GM19351 (cell line): ENCODE results near the gene NAV2.

Experiments
- ATAC-seq: cut with Tn5 transposase; IDR thresholded peaks from one replicate; pipeline ENCODE4 v1.9.1; 2021; ENCODE audit warnings: mild to moderate bottlenecking, moderate library complexity; ENCODE audit not compliant: unreplicated experiment

The NAV2 gene

DNA sequence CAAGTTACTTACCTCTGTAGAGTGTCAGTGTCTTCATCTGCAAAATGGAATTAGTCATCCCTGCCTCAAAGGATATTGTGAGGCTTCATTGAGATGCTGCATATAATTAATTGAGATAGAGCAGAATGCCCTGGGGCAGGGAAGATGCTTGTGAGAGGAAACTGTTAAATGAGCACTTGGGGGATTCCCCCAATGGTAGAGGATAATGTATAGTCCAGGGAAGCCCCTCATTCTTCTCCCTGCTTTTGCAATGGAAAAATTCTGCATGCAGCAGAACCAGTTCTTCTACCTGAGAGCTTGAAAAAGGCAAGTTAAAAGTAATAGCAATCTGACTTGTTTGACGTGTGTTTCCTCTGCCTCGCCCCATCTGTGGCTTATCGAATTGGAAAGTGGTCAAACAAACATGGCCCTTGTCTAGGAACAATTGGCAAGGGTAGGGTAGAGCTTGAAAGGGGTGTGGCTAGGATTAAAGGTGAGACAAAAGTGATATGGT lies 90.9 kb downstream of the NAV2 start:
- ATAC-seq: no peak

DNA sequence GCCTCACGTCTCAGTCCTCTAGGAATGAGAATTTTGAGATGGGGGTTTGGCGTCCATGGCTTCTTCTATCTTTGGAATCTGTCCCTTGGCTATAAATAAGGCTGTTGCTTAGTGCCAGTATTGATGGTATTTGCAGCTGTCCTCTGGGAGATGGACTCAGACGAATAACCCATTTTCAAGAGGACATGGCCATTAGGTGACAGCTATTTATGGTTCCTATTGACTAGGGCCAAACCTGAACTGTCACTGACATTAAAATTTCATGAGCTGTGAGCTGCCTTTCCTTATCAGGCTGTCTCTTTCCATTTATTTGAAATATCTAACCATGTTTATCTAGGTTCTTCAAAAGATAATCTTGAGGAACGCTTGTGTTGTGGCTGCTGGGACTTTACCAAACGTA lies 92.7 kb downstream of the NAV2 start:
- no peak for ATAC-seq

GRCh38 chr11:19805827-19806226 lies 93.2 kb downstream of the NAV2 start:
- ATAC-seq: no peak

DNA sequence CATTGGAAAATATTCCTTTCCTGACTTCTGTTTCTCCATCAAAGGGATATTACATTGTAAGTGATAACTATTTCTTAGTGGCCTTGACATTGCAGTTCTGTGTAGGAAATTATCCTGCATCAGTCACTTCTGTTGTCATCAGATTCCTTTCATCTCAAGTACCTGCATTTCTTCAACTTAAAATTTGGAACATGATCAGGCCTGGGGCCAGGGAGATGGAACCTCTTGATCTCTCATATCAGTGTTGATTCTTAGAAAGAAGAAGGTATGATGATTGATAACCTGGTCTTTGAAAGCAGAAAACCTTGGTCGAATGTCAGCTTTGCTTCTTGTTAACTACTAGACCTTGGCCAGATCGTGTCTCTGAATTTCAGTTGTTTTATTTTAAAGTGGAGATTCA lies 93.6 kb downstream of the NAV2 start:
- ATAC-seq: no peak

DNA sequence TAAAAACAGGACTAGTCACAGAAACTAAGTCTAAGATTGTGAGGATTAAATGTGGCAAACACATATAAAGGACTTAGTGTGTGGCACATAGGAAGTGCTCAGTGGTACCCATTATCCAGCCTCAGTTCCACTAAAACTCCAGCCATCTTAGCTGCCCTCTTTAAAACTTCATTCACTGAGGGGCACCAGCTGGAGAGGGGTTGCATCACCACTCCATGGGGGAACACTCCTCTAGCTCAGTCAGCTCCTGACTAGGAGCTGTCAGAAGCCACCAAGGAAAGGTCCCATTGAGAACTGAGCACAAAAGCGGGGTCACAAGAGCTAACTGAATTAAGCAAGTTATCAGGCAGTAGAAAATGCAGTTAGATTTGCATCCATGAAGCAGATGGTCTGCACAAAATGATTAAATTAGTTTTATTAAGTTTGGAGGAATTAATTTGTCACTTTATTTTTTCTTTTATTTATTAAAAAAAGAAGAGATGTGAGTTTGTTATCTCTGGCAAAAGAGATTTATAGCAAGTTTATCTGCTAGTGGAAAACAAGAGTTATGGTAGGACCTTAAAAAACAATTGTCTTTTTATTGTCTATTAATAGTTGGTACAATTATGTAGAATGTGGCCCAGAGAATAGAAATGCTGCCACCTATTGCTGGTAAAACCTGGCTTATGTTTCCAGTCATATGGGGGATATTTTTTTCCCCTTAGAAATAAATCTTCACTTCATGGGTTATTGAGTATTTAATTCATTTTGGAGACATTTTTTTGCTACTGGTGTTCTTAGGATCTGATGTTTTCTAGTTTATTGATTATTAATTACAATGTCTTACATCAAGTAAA lies 95.7 kb downstream of the NAV2 start:
- ATAC-seq: no peak

- no peak for ATAC-seq
Measured at GRCh38 chr11:19810852-19811251, 98.2 kb downstream of the NAV2 start.

- no peak for ATAC-seq
Measured at GRCh38 chr11:19811380-19811779, 98.7 kb downstream of the NAV2 start.

- no peak for ATAC-seq
Measured at GRCh38 chr11:19812096-19812495, 99.5 kb downstream of the NAV2 start.

DNA sequence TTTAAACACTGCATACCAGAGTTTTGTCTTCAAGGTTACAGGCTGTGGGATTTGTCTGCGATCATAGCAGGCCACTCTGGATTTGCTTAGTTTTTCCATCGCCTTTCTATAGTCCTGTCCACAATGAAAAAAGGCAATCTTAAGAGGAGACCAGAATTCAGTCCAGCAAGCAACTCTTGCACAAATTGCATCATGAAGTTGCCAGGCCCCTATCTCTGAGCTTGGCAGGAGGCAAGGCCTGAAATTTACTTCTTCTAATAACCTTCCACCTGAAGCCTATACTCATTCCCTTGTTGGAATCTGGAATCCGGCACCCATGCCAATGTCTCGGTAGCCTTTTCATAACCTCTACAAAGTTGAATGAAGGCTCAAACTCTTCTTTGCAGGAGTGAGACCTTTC lies 100.1 kb downstream of the NAV2 start:
- no peak for ATAC-seq

- no peak for ATAC-seq
Measured at GRCh38 chr11:19813158-19813879, 100.7 kb downstream of the NAV2 start.

DNA sequence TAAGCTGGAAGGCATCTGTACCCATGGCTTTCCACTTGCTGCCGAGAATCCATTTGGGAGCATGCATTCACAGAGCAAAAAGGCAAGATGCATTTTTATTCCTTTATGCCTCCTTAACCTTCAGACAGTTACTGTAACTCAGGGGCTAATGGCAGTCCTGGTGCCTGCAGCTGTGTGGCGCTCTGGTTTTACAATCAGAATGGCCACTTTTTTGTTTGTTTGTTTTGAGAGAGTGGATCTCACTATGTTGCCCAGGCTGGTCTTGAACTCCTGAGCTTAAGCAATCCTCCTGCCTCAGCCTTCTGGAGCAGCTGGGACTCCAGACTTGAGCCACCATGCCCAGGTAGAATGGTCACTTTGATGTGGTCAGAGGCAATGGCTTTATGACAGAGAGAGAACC lies 101.8 kb downstream of the NAV2 start:
- no peak for ATAC-seq

DNA sequence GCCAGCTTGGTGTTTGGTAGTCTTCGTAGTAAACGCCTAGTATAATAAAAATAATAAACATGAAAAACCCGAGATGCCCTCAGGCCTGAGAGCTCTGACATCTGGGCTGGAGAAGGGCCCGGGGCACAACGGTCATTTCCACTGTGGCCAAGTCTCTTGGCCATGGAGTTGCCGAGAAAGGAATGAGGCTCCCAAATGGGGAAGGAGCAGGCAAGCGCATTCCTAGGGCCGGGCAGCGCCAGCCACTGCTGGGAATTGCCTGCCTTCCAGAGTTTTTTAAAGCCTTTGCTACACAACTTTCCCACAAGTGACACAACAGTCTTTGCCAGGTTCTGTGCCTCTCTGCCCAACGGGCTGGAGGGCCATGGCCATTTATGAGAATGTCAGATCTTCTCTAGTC lies 103.4 kb downstream of the NAV2 start:
- no peak for ATAC-seq

DNA sequence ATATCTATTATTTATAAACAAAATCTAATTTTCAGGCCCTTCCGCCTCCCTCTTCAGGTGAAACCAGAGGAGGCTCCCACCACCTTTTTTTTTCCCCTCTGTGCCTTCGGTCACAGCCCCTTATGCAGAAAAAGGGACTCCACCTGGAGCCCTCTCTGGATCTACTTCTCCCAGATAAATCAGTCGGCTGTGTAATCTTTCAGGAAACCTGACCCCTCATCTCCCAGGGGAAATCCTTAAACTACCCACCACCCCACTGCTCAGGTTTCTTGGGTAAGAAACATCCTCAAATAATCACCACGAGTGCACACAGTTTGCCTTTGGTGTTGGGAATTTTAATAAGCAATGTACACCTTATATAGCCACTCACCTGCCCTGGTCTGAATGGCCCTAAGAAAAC lies 104.2 kb downstream of the NAV2 start:
- ATAC-seq: no peak

DNA sequence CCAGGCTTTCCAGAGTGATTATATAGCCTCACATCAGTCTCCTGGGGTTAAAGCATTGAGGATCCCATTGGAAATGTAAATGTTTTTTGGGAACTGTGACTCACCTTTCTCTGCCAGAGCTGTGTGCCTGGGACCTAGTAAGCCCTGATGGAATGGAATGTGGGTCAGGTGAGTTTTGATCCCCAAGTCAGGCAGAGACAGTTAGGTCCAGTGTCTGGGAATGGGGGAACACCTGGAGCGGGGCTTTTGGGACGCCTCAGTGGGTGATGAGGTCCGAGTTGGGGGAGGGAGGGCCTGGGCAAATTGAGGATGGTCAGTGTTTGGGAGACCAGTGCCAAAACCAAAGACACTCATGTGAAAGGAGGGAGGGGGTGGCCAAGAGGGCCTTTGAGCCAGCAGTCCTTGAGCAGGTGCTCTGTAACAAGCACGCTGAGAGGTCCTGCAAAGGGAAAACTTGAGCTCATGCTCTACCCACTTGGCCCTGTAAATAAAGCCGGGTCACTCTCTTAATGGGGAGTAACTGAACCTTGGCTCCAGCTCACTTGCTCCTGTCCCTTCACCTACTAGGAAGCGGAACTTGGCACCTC lies 104.7 kb downstream of the NAV2 start:
- no peak for ATAC-seq

DNA sequence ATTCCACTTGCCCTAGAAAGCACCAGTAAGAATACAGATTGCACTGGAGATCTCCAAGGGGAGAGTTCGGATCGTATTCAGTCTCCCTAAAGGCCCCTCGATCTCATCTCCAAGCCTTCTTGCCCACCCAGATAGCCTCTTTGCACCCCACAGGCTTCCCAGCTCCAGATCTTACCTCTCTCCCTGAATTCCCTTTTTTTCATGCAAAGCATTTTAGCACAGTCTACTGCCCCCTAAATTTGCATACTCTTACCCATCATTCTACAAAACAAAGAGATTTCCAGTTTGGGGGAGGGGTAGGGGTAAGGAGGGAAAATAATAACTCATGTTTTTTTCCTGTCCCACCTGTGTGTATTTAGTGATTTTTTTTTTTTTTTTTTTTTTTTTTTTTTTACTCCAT lies 105.2 kb downstream of the NAV2 start:
- ATAC-seq: no peak

DNA sequence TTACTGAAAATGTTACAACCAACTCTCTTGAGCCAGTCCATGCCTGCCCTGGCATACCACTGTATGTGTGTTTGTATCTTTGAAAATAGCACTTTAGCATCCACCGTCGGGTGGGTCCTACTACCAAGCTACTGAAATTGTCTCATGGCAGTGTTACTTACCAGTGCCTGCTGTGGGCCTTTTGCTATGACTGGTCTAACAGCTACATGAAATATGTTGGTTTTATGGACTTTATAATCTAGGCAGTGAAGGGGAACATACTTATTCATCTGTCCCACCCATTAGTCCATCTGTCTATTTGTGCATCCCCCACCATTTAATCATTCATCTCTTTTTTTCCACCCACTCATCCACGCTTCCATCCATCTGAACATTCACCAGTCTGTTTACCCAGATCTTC lies 106.0 kb downstream of the NAV2 start:
- no peak for ATAC-seq

DNA sequence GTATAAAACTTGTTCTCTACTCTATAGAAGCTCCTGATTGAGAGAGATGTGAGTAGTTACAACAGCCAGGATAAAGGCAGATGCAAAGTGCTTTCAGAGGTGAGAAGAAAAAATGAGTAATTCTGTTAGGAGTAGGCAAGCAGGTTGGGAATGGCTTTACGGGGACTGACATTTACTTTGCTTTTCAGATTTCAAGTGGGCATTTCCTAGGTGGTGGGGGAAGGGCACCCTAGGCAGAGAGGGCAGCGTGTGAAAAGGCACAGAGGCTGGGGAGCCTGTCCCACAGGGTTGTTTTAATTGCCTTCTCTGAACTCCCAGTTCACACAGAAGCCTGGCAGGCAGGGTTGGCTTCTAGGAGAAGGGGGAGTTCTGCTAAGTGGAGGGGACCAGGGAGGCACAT lies 106.5 kb downstream of the NAV2 start:
- ATAC-seq: no peak

DNA sequence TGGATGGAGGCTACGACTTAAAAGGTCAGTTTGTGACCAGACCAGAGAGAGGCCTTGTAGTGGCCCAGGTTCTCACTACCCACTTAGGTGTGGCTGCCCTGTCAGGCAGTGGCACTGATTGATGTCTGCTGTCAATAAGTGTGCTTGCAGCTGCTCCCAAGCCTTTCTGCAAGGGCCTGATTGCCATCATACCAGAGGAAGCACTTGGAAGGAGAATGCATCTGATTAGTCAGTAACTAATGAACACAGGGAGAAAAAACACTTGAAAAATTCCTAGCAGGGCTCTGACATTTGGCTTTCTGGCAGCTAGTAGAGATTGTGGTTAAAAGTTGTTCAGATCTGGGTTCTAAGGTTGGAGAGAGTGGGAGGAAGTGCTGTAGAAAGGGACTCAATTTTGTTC lies 107.5 kb downstream of the NAV2 start:
- no peak for ATAC-seq

DNA sequence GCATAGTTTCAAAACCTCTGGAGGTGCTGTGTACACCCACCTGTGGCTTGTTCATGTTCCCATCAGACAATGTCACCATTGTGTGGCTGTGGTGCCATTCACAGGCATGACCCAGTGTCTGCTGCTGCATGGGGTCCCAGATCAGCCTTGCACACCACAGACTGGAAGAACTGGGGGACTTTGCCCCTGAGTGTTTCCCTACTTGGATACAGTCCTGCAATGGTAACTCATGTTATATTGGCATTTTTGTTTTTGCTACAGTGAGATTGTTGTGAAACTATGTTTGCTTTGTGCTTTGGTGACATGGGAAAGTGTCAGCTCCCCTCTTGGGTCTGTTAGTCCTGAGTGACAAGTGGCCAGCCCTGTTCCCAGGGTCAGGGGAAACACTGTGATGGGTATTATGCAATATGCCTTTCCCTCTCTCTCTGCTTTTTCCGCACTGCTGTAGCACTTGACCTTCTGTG lies 108.8 kb downstream of the NAV2 start:
- no peak for ATAC-seq

DNA sequence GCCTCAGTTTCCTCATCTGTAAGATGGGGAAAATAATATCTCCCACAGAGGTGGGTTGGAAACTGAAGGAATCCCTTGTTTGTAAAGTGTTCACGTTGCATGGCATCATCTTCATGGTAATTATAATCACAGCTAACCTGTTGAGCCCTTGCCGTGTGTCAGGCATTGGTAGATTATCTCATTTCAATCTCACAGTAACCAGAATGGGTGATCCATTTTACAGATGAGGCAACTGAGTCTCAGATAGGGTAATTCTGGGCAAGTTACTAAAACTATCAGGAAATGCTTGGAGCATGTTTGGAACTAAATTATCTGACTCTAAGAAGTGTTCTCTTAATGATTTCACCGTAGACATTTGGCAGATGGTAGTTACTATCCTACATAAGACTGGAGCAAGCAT lies 109.4 kb downstream of the NAV2 start:
- ATAC-seq: no peak

- no peak for ATAC-seq
Measured at GRCh38 chr11:19822531-19822930, 109.9 kb downstream of the NAV2 start.

- no peak for ATAC-seq
Measured at GRCh38 chr11:19826606-19827005, 114.0 kb downstream of the NAV2 start.
